ENCODE data around the gene SND1.

Gene SND1

GRCh38 chr7:127620406-127621233 is 31.4 kb upstream of the SND1 start:
- Histone ChIP-seq H3K36me3 (no peaks in the 10 kb centered on the region), H3K9me3 (replicated peaks in 1 of 11) (peaks cover 0 to 5% (median 0%) of the 10 kb centered on the region in 11 experiments; a peak in 1 of 22 replicates), H3K9ac (no peak overlapping the region), H3K4me3 (no peak overlapping the region), H3K27ac (no peak overlapping the region), H4K20me1 (no peaks in the 10 kb centered on the region), H3K4me1 (peaks cover 0 to 7% (median 0%) of the 10 kb centered on the region in 10 experiments; a peak in 4 of 20 replicates), H3K27me3 (no peaks in the 10 kb centered on the region; a peak in 1 of 22 replicates), H3K4me2 (peak overlapping the region in 9 of 11 experiments; percentile 3 to 55 (median 25); a peak in 8 of 22 replicates)
- no peak for TF ChIP-seq Cebpa-rat (IDR thresholded peaks at IDR 0.05)

- Histone ChIP-seq H3K36me3 (no peaks in the 10 kb centered on the region), H3K4me2 (no peak overlapping the region), H4K20me1 (no peaks in the 10 kb centered on the region), H3K4me1 (peaks cover 0 to 7% (median 0%) of the 10 kb centered on the region in 10 experiments; a peak in 4 of 20 replicates), H3K9me3 (replicated peaks in 1 of 11) (peaks cover 0 to 5% (median 0%) of the 10 kb centered on the region in 11 experiments; a peak in 1 of 22 replicates), H3K9ac (no peak overlapping the region), H3K4me3 (no peak overlapping the region), H3K27me3 (no peaks in the 10 kb centered on the region; a peak in 1 of 22 replicates), H3K27ac (no peak overlapping the region)
- no peak for TF ChIP-seq Cebpa-rat (IDR thresholded peaks at IDR 0.05)
Measured at GRCh38 chr7:127625331-127625730, 26.7 kb upstream of the SND1 start.

- no peak overlapping the region for H3K4me3 ChIP-seq
- H3K4me1 ChIP-seq: no peaks in the 10 kb centered on the region
- H3K4me2 ChIP-seq: no peak overlapping the region
Measured at GRCh38 chr7:127628445-127628844, 23.5 kb upstream of the SND1 start.

GRCh38 chr7:127629268-127629854 is 22.6 kb upstream of the SND1 start:
- no peak for TF ChIP-seq Cebpa-rat (IDR thresholded peaks at IDR 0.05)
- H3K4me3 ChIP-seq: no peak overlapping the region
- no peak overlapping the region for H3K4me2 ChIP-seq
- peaks cover 0 to 4% (median 0%) of the 10 kb centered on the region in 10 experiments; a peak in 6 of 20 replicates for H3K4me1 ChIP-seq
- no peak overlapping the region for H3K9ac ChIP-seq
- H3K36me3 ChIP-seq: no peaks in the 10 kb centered on the region
- H3K9me3 ChIP-seq (replicated peaks in 1 of 11): peaks cover 8 to 25% (median 13%) of the 10 kb centered on the region in 11 experiments; a peak in 20 of 22 replicates
- H3K27ac ChIP-seq: no peak overlapping the region
- no peaks in the 10 kb centered on the region for H4K20me1 ChIP-seq
- H3K27me3 ChIP-seq: no peaks in the 10 kb centered on the region

More at GRCh38 chr7:127628445-127628844, 23.5 kb upstream of the SND1 start:
- no peaks in the 10 kb centered on the region for H3K36me3 ChIP-seq
- no peaks in the 10 kb centered on the region for H4K20me1 ChIP-seq
- H3K9ac ChIP-seq: no peak overlapping the region
- H3K27ac ChIP-seq: no peak overlapping the region
- no peak for TF ChIP-seq Cebpa-rat (IDR thresholded peaks at IDR 0.05)
- H3K9me3 ChIP-seq (replicated peaks in 1 of 11): peaks cover under 1 to 15% (median 4%) of the 10 kb centered on the region in 11 experiments; a peak in 18 of 22 replicates
- H3K27me3 ChIP-seq: no peaks in the 10 kb centered on the region

- Histone ChIP-seq H3K4me2 (no peak overlapping the region), H3K9me3 (replicated peaks in 1 of 11) (peaks cover 8 to 26% (median 15%) of the 10 kb centered on the region in 11 experiments; a peak in 20 of 22 replicates), H3K9ac (no peak overlapping the region), H4K20me1 (no peaks in the 10 kb centered on the region), H3K4me1 (peaks cover 0 to 20% (median 7%) of the 10 kb centered on the region in 10 experiments; a peak in 13 of 20 replicates), H3K27me3 (no peaks in the 10 kb centered on the region), H3K4me3 (no peak overlapping the region), H3K36me3 (no peaks in the 10 kb centered on the region), H3K27ac (no peak overlapping the region)
- no peak for TF ChIP-seq Cebpa-rat (IDR thresholded peaks at IDR 0.05)
Measured at GRCh38 chr7:127632276-127632910, 19.6 kb upstream of the SND1 start.

GRCh38 chr7:127635659-127636285 is 16.2 kb upstream of the SND1 start:
- Histone ChIP-seq H3K9me3 (replicated peaks in 1 of 11) (peaks cover 8 to 26% (median 15%) of the 10 kb centered on the region in 11 experiments; a peak in 20 of 22 replicates), H3K27me3 (no peaks in the 10 kb centered on the region), H3K4me1 (peaks cover 0 to 20% (median 7%) of the 10 kb centered on the region in 10 experiments; a peak in 13 of 20 replicates), H3K36me3 (no peaks in the 10 kb centered on the region), H3K27ac (peak overlapping the region in 4 of 11 experiments; percentile 9 to 24 (median 20); a peak in 2 of 22 replicates), H4K20me1 (no peaks in the 10 kb centered on the region), H3K4me3 (no peak overlapping the region), H3K9ac (no peak overlapping the region), H3K4me2 (peak overlapping the region in 5 of 11 experiments; percentile 6 to 50 (median 45); a peak in 8 of 22 replicates)
- no peak for TF ChIP-seq Cebpa-rat (IDR thresholded peaks at IDR 0.05)

GRCh38 chr7:127638197-127638596 is 13.8 kb upstream of the SND1 start:
- H3K4me3 ChIP-seq: no peak overlapping the region
- TF ChIP-seq Cebpa-rat (IDR thresholded peaks at IDR 0.05): no peak
- H3K4me1 ChIP-seq: peaks cover 0 to 20% (median 7%) of the 10 kb centered on the region in 10 experiments; a peak in 13 of 20 replicates

GRCh38 chr7:127644484-127644883 is 7.5 kb upstream of the SND1 start:
- Histone ChIP-seq H3K4me1 (peaks cover 0 to 8% (median 5%) of the 10 kb centered on the region in 10 experiments; a peak in 8 of 20 replicates), H4K20me1 (no peaks in the 10 kb centered on the region), H3K27ac (no peak overlapping the region), H3K27me3 (no peaks in the 10 kb centered on the region), H3K9me3 (replicated peaks in 1 of 11) (no peaks in the 10 kb centered on the region), H3K4me3 (no peak overlapping the region), H3K36me3 (no peaks in the 10 kb centered on the region), H3K4me2 (no peak overlapping the region), H3K9ac (no peak overlapping the region)
- TF ChIP-seq Cebpa-rat (IDR thresholded peaks at IDR 0.05): no peak

More at GRCh38 chr7:127638197-127638596, 13.8 kb upstream of the SND1 start:
- H3K36me3 ChIP-seq: no peaks in the 10 kb centered on the region
- H3K27me3 ChIP-seq: no peaks in the 10 kb centered on the region
- H4K20me1 ChIP-seq: no peaks in the 10 kb centered on the region
- H3K27ac ChIP-seq: no peak overlapping the region
- H3K4me2 ChIP-seq: no peak overlapping the region
- H3K9me3 ChIP-seq (replicated peaks in 1 of 11): peaks cover 8 to 15% (median 14%) of the 10 kb centered on the region in 11 experiments; a peak in 20 of 22 replicates
- H3K9ac ChIP-seq: no peak overlapping the region
